ENCODE results near the gene ZNF586.

- no peak for TF ChIP-seq CTCF (IDR thresholded peaks at IDR 0.05)
- no peak for TF ChIP-seq POLR2A (IDR thresholded peaks at IDR 0.05)
These were observed 47.2 kb downstream of the ZNF586 start for GRCh38 chr19:57816652-57817051.
